SJCRH30 (cell line): ENCODE measurements around the gene ARHGDIG. TPM values are rescaled to one million over a fixed set of nuclear protein-coding genes. Genes with fewer than 3 reads are reported as not detected.

ENCODE experiments used
- DNase-seq, 2 experiments: peaks; one replicate each; pipeline ENCODE4 v3.0.0-alpha.2; 2015 to 2020
- H3K27ac ChIP-seq: fragments of 250-450 bp; sonication (Bioruptor Pico); 2 replicates; pipeline ENCODE4 v1.5.1; 2020; ENCODE audit warnings: mild to moderate bottlenecking, moderate library complexity
- H3K27me3 ChIP-seq: fragments of 250-450 bp; sonication (Bioruptor Pico); 2 replicates; pipeline ENCODE4 v1.5.1; 2020; ENCODE audit warnings: mild to moderate bottlenecking, moderate library complexity
- H3K36me3 ChIP-seq: fragments of 250-450 bp; sonication (Bioruptor Pico); 2 replicates; pipeline ENCODE4 v1.5.1; 2020; ENCODE audit warnings: mild to moderate bottlenecking, moderate library complexity
- H3K4me1 ChIP-seq: fragments of 250-450 bp; sonication (Bioruptor Pico); 2 replicates; pipeline ENCODE4 v1.5.1; 2020; ENCODE audit warnings: mild to moderate bottlenecking, moderate library complexity
- H3K4me3 ChIP-seq: fragments of 250-450 bp; sonication (Bioruptor Pico); 2 replicates; pipeline ENCODE4 v1.5.1; 2020; ENCODE audit warnings: mild to moderate bottlenecking, moderate library complexity
- H3K9me3 ChIP-seq: fragments of 250-450 bp; sonication (Bioruptor Pico); replicated peaks from 2 replicates; pipeline ENCODE4 v1.5.1; 2020; ENCODE audit warnings: mild to moderate bottlenecking, moderate library complexity
- total RNA-seq: library from RNA; depleted of rRNA; stranded (reverse); fragments of >200 nt; shearing (Covaris generic); gene quantifications from 2 replicates; pipeline ENCODE4 v1.2.3, GENCODE V29; 2014

ARHGDIG gene
- total RNA-seq, 1 experiment from 2014 or later = not detected

- Histone ChIP-seq H3K4me3 (no peak overlapping the region), H3K9me3 (no peaks in the 10 kb centered on the region), H3K27ac (no peak overlapping the region), H3K36me3 (no peaks in the 10 kb centered on the region), H3K4me1 (peaks cover 12% of the 10 kb centered on the region), H3K27me3 (no peaks in the 10 kb centered on the region)
- DNase-seq = no peak
Measured at GRCh38 chr16:269061-269796, 11.2 kb upstream of the ARHGDIG start.

DNA sequence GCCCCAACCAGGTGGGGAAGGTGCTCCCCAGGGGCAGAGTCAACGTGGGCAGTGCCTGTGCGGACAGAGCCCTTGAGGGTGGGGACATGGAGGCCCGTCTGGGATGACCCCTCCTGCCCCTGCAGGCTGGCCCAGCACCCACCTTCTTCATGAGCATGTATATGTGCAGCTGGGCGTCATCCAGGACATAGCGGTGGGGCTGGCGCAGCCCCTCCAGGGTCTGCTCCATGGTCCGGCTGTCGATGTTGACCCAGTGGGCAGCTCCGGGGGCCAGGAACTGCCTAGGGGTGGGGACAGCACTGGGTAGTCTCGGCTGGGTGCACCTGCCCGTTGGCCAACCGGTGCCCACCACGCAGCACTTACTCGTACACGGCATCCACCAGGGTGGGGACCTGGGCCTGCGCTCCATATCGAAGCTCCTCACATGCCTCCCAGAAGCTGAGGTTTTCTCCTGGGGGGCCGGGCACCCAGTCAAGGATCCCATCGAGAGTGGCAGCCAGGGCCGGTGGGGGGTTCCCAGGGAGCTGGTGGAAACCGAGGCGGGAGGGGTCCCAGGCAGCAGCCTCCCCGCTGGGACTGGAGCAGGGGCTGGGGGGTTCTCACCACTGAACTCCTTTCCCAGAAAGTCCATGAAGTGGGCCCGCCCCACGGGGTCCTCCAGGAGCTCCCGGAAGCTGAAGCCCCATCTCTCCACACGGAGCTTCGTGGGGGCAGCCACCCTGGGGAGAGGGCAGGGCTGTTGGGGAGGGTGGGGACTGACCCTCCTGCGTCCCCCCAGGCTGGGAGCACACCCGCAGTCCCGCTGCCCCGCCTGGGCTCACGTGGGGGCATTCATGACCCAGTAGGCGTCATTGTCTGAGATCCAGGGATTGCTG lies 9.8 kb upstream of the ARHGDIG start:
- no peaks in the 10 kb centered on the region for H3K36me3 ChIP-seq
- no peaks in the 10 kb centered on the region for H3K9me3 ChIP-seq
- no peak overlapping the region for H3K27ac ChIP-seq
- H3K4me1 ChIP-seq = peaks cover 9% of the 10 kb centered on the region
- H3K27me3 ChIP-seq = no peaks in the 10 kb centered on the region
- no peak overlapping the region for H3K4me3 ChIP-seq
- DNase-seq = no peak

DNA sequence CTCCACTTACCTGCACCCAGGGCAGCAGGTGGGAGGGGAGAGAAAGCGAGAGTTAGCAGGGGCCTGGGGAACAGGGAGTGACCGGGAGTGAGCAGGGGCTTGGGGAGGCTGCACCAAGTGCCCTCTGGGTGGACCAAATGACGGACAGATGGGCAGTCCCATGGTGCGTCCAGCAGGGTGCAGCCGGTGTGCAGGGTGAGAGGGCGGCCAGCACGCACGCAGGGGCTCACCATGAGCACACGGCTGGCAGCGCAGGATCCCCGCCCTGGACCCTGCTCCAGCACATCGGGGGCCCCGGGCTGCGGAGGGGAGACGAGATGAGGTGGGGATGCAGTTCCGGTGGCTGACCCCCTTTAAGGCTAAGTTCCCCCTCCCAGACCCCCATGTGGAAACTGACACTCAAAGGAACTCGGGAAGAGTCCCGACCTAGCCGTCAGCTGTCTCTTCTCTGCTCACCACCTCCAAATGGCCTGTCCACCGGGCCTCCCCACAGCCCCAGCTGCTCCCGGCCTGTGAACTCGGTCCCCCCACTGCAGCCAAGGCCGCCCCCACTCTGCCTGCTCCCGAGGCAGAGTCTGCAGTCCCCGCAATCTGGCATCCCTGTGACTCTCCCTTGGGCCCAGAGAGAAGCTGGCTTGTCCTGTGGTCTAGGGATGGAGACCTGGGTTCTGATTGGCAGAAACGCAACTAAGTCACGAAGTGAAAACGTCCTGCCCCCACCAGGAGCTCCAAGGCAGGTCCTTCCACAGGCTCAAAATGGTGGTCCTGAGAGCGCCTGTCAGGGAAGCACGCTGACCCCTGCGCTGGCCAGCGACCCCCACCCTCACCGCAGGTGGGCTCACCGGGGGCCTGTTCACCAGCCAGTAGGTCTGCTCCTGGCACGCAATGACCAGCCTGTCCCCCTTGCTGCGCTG lies 7.5 kb upstream of the ARHGDIG start:
- no peaks in the 10 kb centered on the region for H3K36me3 ChIP-seq
- no peaks in the 10 kb centered on the region for H3K9me3 ChIP-seq
- no peak for DNase-seq
- H3K4me1 ChIP-seq = no peaks in the 10 kb centered on the region; the same call in 1 of the 2 replicates
- no peaks in the 10 kb centered on the region for H3K27me3 ChIP-seq
- H3K4me3 ChIP-seq = 0 out of 2 replicates have a peak overlapping the region, but pooled peaks have one; percentile 15
- H3K27ac ChIP-seq = no peak overlapping the region

DNA sequence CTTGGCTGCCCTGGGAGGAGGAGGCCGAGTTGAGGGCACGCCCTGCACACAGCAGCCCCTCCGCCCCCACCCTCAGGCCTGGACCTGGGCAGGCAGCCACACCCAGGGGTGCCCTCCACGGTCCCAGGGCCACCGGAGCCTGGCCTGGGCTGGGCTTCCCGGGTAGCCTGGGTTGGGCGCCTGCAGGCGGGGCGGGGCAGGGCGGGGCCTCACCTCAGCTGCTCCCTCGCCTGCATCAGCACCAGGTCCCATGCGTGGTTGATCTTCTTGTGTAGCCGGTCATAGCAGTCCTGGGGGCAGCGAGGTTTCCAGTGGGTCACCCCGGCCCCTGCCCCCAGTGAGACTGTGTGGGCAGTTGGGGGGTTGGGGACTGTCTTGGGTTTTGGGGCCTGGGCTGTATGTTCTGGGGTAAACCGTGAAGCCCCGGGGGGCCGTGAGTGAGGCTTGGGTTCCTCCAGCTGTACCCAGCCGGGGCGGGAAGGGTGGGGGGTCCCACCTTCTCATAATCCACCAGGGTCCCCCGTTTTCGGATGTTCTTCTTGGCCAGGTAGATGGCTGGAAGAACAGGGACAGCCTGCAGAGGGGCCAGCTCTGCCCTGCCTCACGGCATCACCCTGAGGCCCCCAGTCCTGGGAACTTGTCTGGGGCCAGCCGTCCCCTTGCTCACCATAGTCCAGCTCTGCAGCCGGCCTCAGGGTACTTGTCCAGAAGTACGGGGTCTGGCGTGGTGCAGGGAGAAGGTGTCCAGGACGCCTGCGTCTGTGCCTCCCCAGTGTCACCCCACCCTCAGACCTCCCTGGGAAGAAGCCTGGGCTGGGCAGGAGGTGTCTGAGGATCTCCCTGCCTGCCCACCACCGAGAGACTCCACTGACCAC lies 6.6 kb upstream of the ARHGDIG start:
- Histone ChIP-seq H3K4me3 (0 out of 2 replicates have a peak overlapping the region, but pooled peaks have one; percentile 15), H3K27me3 (no peaks in the 10 kb centered on the region), H3K36me3 (no peaks in the 10 kb centered on the region), H3K9me3 (no peaks in the 10 kb centered on the region), H3K27ac (no peak overlapping the region), H3K4me1 (no peaks in the 10 kb centered on the region; the same call in 1 of the 2 replicates)
- no peak for DNase-seq

GRCh38 chr16:275041-275641 lies 5.2 kb upstream of the ARHGDIG start:
- Histone ChIP-seq H3K4me3 (no peak overlapping the region), H3K27me3 (no peaks in the 10 kb centered on the region)

DNA sequence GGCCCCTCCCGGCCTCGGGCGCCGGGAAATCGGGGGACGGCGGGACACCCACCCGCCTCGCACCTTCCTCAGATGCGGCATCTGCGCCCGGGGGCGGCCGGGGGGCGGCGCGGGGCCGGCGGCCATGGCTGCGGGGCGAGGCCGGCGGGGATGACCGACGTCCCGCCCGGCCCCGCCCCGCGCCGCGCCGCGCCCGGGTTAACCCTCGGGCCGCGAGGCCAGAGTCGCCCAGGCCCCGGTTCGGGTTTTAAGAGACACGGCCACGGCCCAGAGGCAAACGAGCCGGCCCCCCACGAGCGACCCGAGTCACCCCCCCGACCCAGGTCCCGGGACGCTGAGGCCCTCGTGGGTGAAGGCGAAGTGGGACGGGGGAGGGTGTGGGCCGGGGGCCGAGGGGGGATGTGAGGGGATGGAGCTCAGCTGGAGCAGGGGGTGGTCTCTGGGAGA lies 4.6 kb upstream of the ARHGDIG start, which contains the start of gene RGS11:
Gene RGS11, minus strand, starts transcription at position 159 of the 447 bp plus-strand sequence. Its CDS starts 33 bp downstream, at position 126.
- H3K27ac ChIP-seq = no peak within 1 kb of the TSS
- H3K27me3 ChIP-seq = no peaks in the 10 kb centered on the region
- H3K36me3 ChIP-seq = no peaks in the 10 kb centered on the region
- no peak within 1 kb of the TSS for H3K4me3 ChIP-seq
- H3K4me1 ChIP-seq = peaks cover 2% of the 10 kb centered on the region; the same call in 1 of the 2 replicates
- DNase-seq = no peak
- no peaks in the 10 kb centered on the region for H3K9me3 ChIP-seq

More at GRCh38 chr16:275041-275641, 5.2 kb upstream of the ARHGDIG start:
- DNase-seq = no peak
- H3K4me1 ChIP-seq = peaks cover 2% of the 10 kb centered on the region; the same call in 1 of the 2 replicates
- H3K36me3 ChIP-seq = no peaks in the 10 kb centered on the region
- H3K27ac ChIP-seq = no peak overlapping the region
- H3K9me3 ChIP-seq = no peaks in the 10 kb centered on the region

DNA sequence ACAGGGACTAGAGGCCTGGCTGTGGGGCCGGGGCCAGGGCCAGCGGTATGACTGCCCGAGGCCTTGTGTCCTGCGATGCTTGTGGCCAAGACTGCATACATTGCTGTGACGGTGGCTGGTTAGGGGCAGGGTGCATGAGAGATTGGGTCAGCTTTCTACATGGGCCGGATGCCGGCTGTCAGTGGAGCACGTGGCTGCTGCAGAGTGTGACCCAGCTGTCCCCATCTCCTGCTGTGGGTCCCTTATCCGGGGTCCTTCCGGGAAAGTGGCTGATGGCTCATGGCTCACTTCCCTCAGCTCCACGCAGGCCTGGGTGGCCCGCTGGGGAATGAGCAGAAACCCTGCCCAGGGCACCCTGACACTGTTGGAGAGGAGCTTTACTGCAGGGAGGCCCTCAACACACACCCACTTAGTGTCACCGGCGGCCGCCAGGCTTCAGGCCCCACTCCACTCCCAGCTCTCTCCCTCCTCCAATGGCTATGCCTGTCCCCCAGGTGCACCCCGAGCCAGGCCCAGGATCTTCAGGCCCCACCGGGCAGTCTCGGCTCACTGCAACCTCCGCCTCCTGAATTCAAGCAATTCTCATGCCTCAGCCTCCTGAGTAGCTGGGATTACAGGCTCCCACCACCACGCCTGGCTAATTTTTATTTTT lies 3.8 kb upstream of the ARHGDIG start:
- Histone ChIP-seq H3K4me1 (peaks cover 2% of the 10 kb centered on the region; the same call in 1 of the 2 replicates), H3K27me3 (no peaks in the 10 kb centered on the region), H3K4me3 (no peak overlapping the region), H3K27ac (no peak overlapping the region), H3K9me3 (no peaks in the 10 kb centered on the region), H3K36me3 (no peaks in the 10 kb centered on the region)
- DNase-seq = no peak

DNA sequence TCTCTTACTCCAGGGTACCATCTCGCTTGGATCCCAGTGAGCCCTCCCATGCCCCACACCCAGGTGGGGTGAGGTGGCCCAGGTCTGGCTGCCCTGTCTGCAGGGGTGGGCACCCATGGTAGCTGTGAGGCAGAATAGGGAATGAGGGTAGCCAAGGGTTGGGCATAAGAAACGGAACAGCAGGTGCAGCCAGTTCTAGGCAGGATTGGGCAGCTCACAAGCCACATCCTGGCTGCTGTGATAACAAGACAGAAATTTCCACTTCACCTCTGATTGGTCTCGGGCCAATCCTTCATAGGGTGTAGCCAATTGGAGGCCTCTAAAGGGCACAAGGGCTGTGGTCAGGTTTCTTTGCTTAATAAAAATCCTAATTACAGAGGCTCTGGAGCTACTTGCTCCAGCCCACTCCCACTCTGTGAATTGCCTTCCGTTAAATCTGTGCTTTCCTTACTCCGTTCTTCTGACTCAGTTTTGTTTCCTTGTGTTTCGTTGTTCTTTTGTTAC lies 1.5 kb upstream of the ARHGDIG start:
- H3K36me3 ChIP-seq = no peaks in the 10 kb centered on the region
- peak; percentile 38 to 62 for DNase-seq
- H3K27me3 ChIP-seq = no peaks in the 10 kb centered on the region

DNA sequence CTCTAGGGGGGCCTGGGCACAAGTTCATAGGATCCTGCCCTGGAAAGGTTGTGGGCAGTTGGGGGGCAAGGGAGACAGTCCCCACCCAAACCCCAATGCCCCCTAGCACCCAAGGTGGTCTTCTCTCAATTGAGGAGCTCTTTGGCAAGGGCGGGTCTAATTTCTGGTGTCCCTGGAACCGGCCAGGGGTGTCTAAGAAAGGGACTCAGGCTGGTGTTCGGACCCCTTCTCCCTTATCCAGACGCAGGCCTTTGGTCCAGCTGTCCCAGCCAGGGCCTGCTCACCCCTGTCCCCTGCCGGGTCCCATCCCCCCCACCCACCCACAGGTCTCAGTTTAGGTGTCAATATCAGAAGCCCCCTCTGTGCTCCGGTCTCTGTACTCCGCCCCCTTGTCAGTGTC lies 860 bp upstream of the ARHGDIG start:
- no peak for DNase-seq
- Histone ChIP-seq H3K4me1 (0 out of 2 replicates have a peak, but pooled peaks cover 2% of the 10 kb centered on the region), H3K4me3 (no peak overlapping the region), H3K9me3 (no peaks in the 10 kb centered on the region), H3K27me3 (no peaks in the 10 kb centered on the region), H3K27ac (no peak overlapping the region), H3K36me3 (no peaks in the 10 kb centered on the region)

More for the DNA sequence above, 1.5 kb upstream of the ARHGDIG start:
- Histone ChIP-seq H3K4me3 (no peak overlapping the region), H3K4me1 (0 out of 2 replicates have a peak, but pooled peaks cover 2% of the 10 kb centered on the region), H3K9me3 (no peaks in the 10 kb centered on the region), H3K27ac (no peak overlapping the region)

DNA sequence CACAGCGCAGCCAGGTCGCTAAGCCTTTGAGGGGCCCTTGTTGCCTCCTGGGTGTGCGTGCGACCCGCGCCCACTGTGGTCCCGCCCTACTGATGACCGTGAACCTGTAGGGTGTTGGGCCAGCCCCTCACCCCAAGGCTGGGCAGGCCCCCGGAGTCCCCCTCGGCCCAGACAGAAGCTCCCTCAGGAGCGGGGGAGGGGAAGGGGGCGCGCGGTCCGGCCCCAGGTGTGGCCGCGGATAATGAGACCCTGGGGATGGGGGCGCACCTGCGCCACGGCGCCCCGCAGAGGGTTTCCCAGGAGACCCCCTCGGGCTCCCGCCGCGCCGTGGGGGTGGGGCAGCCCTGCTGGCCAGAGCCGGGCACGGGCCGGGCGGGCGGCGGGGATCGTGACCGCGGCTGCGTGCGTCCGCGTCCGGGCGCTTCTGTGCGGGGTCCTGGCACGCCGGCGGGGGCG lies 358 bp upstream of the ARHGDIG start:
- no peak overlapping the region for H3K27ac ChIP-seq
- no peak for DNase-seq
- no peak overlapping the region for H3K4me3 ChIP-seq
- no peaks in the 10 kb centered on the region for H3K27me3 ChIP-seq
- H3K9me3 ChIP-seq = no peaks in the 10 kb centered on the region
- no peaks in the 10 kb centered on the region for H3K36me3 ChIP-seq
- 0 out of 2 replicates have a peak, but pooled peaks cover 2% of the 10 kb centered on the region for H3K4me1 ChIP-seq

DNA sequence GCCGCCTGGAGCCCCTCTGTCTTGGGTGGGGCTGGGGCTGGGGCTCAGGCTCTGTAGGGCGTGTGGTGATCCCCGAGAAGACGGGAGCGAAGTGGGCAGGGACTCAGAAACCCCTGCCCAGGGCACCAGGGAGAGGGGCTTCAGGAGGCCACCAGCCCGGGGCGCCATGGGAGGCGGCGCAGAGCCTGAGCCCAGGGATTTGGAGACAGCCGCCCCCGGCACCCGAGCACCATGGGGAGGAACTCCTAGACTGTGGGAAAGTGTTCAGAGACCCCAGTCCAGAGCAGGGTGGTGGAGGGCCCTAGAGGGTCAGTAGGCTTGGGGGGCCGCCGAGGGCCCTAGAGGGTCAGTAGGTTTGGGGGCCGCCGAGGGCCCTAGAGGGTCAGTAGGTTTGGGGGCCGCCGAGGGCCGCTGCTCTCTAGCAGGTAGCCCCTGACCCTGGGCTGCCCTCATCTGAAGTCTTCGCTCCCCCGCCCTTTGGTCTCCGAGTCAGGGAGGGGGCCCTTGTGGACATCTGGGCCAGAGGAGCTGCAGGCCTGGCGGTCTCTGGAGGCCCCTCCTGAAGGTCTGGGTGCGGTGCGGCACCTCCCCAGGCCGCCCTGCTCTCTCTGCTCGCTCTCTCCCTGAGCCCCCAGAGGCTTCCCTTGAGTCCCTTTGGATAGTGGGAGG lies 734 bp downstream of the ARHGDIG start:
- H3K4me1 ChIP-seq = 0 out of 2 replicates have a peak, but pooled peaks cover 2% of the 10 kb centered on the region
- H3K36me3 ChIP-seq = no peaks in the 10 kb centered on the region
- H3K27me3 ChIP-seq = no peaks in the 10 kb centered on the region
- DNase-seq = no peak
- no peak overlapping the region for H3K27ac ChIP-seq
- H3K9me3 ChIP-seq = no peaks in the 10 kb centered on the region
- H3K4me3 ChIP-seq = no peak overlapping the region
